GM12864 (cell line): ENCODE results near the gene HECTD1.

Experiments used
- DNase-seq: peaks from one replicate; pipeline ENCODE4 v3.0.0-alpha.2; 2011; ENCODE audit warnings: low read depth
- H3K4me3 ChIP-seq: 2 replicates; pipeline ENCODE4 v1.5.1; 2011; ENCODE audit warnings: mild to moderate bottlenecking, low read depth, low read length, control low read depth
- TF ChIP-seq, protein P1 (sequence below): IDR thresholded peaks from 2 replicates; pipeline ENCODE4 v1.5.1; 2011; ENCODE audit warnings: low read depth, mild to moderate bottlenecking, moderate library complexity, low read length, control low read depth, inconsistent platforms; ENCODE audit errors: missing control alignments

Gene HECTD1

DNA sequence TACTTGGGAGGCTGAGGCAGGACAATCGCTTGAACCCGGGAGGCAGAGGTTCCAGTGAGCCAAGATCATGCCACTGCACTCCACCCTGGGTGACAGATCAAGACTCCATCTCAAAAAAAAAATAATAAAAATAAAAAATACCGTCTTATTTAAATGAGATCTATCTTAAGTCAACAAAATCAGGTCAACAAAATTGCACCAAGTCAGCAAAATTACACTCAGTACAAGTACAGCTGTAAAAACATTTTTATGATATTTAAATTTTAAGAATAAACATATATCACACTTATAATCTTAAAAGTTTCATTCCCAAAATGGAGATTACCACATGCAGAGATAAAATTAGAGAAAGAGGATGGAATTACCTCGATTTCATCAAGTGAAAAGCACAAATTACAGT, 33.2 kb downstream of the HECTD1 start:
- no peak overlapping the region for H3K4me3 ChIP-seq
- TF ChIP-seq, protein P1, sequence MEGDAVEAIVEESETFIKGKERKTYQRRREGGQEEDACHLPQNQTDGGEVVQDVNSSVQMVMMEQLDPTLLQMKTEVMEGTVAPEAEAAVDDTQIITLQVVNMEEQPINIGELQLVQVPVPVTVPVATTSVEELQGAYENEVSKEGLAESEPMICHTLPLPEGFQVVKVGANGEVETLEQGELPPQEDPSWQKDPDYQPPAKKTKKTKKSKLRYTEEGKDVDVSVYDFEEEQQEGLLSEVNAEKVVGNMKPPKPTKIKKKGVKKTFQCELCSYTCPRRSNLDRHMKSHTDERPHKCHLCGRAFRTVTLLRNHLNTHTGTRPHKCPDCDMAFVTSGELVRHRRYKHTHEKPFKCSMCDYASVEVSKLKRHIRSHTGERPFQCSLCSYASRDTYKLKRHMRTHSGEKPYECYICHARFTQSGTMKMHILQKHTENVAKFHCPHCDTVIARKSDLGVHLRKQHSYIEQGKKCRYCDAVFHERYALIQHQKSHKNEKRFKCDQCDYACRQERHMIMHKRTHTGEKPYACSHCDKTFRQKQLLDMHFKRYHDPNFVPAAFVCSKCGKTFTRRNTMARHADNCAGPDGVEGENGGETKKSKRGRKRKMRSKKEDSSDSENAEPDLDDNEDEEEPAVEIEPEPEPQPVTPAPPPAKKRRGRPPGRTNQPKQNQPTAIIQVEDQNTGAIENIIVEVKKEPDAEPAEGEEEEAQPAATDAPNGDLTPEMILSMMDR = no peak
- no peak for DNase-seq

GRCh38 chr14:31173120-31173837, 34.3 kb downstream of the HECTD1 start:
- no peak for DNase-seq
- TF ChIP-seq, protein P1 = no peak

DNA sequence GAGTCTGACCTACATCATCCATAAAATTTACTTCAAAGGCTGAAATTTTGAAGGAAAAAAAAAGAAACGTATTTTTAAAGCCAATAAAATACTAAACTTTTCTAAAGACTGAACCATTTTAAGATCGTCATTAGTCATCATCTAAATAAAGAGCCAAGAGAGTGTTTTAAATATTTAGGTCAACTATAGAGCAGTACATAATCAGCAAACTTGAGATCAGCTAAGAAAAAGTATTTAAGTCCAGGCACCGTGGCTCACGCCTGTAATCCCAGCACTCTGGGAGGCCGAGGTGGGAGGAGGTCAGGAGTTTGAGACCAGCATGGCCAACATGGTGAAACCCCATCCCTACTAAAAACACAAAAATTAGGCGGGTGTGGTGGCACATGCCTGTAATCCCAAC, 35.5 kb downstream of the HECTD1 start:
- TF ChIP-seq, protein P1 = no peak
- DNase-seq = no peak
- no peak overlapping the region for H3K4me3 ChIP-seq

More at GRCh38 chr14:31173120-31173837, 34.3 kb downstream of the HECTD1 start:
- no peak overlapping the region for H3K4me3 ChIP-seq

DNA sequence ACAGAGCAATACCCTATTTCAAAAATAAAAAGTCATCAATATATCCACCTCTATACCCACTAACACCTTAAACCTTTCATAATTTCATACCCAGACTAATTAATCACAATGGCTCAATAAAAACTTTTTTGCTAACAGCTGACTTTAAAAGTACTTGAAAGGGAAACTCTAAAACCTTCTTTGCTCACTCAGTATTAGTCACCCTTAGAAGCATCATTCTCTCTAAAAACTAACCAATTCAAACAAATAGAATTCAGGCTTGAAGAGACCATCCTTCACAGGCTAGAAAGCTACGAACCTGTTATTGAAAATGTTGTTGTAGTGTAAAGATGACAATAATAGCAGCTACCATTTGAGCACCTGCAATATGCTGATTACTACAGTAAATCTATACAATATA, 37.2 kb downstream of the HECTD1 start:
- no peak for DNase-seq
- H3K4me3 ChIP-seq = no peak overlapping the region
- TF ChIP-seq, protein P1 = no peak

GRCh38 chr14:31169877-31170276, 37.7 kb downstream of the HECTD1 start:
- no peak for DNase-seq
- TF ChIP-seq, protein P1 = no peak
- no peak overlapping the region for H3K4me3 ChIP-seq

GRCh38 chr14:31167032-31167431, 40.6 kb downstream of the HECTD1 start:
- H3K4me3 ChIP-seq = no peak overlapping the region
- TF ChIP-seq, protein P1 = no peak
- no peak for DNase-seq

GRCh38 chr14:31166271-31166561, 41.4 kb downstream of the HECTD1 start:
- no peak overlapping the region for H3K4me3 ChIP-seq
- no peak for DNase-seq
- TF ChIP-seq, protein P1 = no peak
